GM12878 (cell line): ENCODE results near the gene SRRM3.

Experiments
- BMI1 ChIP-seq: fragments of 450-650 bp; IDR thresholded peaks from 2 replicates; pipeline ENCODE4 v1.6.1; 2016; ENCODE audit warnings: mild to moderate bottlenecking, moderate library complexity, borderline replicate concordance
- BRCA1 ChIP-seq: IDR thresholded peaks from 2 replicates; pipeline ENCODE4 v1.6.1; 2011; ENCODE audit warnings: low read depth, low read length, improper control_type of control experiment
- CREM ChIP-seq: IDR thresholded peaks from 2 replicates; pipeline ENCODE4 v1.6.1; 2014; ENCODE audit warnings: antibody characterized with exemption, low read depth
- EGR1 ChIP-seq, 2 experiments: IDR thresholded peaks; 1 replicate in 1 of 2; 2 replicates in 1 of 2; pipeline ENCODE4 v1.6.1; 2011 to 2012; ENCODE audit warnings: low read depth in 2 of 2, low read length in 2 of 2, borderline replicate concordance in 1 of 2, mild to moderate bottlenecking in 1 of 2, moderate library complexity in 1 of 2
- EZH2 ChIP-seq: IDR thresholded peaks from 2 replicates; pipeline ENCODE4 v1.6.1; 2012; ENCODE audit warnings: low read depth, mild to moderate bottlenecking, control low read depth, inconsistent platforms, low read length, borderline replicate concordance; ENCODE audit not compliant: control insufficient read depth
- POLR2A ChIP-seq: IDR thresholded peaks from 2 replicates; pipeline ENCODE4 v1.6.1; 2011; ENCODE audit warnings: low read depth, mild to moderate bottlenecking, low read length
- SREBF2 ChIP-seq: IDR thresholded peaks from 2 replicates; pipeline ENCODE4 v1.6.1; 2012; ENCODE audit warnings: mild to moderate bottlenecking, low read length
- ZSCAN29 ChIP-seq: fragments of 450-650 bp; IDR thresholded peaks from 2 replicates; pipeline ENCODE4 v1.6.1; 2017; ENCODE audit warnings: mild to moderate bottlenecking, moderate library complexity
- TF ChIP-seq, protein P1 (sequence below): IDR thresholded peaks from 2 replicates; pipeline ENCODE4 v1.6.1; 2012; ENCODE audit warnings: improper control_type of control experiment, low read depth, low read length; ENCODE audit not compliant: insufficient replicate concordance
- TF ChIP-seq, protein P2 (sequence below), 3 experiments: IDR thresholded peaks in 2 of 3; conservative IDR thresholded peaks in 1 of 3; 2 replicates each; pipeline ENCODE4 v1.5.1; 2011; ENCODE audit warnings: low read depth in 3 of 3, low read length in 3 of 3, mild to moderate bottlenecking in 3 of 3, control low read depth in 2 of 3, moderate library complexity in 2 of 3, inconsistent platforms in 1 of 3, mixed read lengths in 1 of 3; ENCODE audit not compliant: control insufficient read depth in 2 of 3, insufficient read depth in 1 of 3; ENCODE audit errors: extremely low read depth in 1 of 3
- TF ChIP-seq, protein P3 (sequence below): IDR thresholded peaks from 2 replicates; pipeline ENCODE4 v1.6.1; 2011; ENCODE audit warnings: low read depth, mild to moderate bottlenecking, low read length, moderate library complexity, borderline replicate concordance; ENCODE audit errors: extremely low read depth
- TF ChIP-seq, protein P4 (sequence below): IDR thresholded peaks from 2 replicates; pipeline ENCODE4 v1.6.1; 2012; ENCODE audit warnings: low read depth, low read length, improper control_type of control experiment
- TF ChIP-seq, protein P5 (sequence below): fragments of 450-650 bp; IDR thresholded peaks from 2 replicates; pipeline ENCODE4 v1.6.1; 2017; ENCODE audit warnings: mild to moderate bottlenecking

DNA sequence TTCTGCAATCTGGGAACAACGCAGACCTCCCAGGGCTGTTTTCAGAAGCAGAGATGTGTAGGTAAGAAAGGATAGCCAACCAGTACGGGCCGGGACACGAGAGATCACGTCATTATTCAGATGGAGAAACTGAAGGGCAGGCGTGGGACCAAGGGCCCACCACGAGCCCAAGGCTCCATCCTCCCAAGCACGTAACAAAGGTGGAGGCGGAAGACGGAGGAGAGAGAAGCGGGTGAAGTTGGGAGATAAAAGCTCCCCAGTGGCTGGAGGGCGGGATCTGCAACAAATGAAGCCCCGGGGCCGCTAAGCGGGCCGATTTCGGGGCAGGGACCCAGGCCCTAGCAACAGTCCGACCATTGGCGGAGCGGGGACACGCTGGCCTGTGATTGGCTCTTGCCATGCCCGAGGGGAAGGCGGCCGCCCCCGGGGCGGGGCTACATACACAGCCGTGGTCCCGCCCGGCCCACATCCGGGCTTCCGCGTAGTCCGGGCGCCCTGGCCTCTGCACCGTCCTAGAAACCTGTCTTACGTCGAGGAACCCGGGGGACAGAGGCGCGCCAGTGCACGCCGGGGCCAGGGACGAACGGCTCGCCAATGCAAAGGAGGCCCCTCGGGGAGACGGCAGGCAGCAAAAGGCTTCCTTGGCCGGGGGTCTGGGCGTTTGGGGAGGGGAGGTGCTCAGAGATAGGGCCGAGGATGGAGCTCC lies 116.2 kb downstream of the SRRM3 start:
- TF ChIP-seq POLR2A (peak; percentile 85), EZH2 (no peak), BMI1 (no peak), CREM (peak; percentile 46; the same call in 1 of the 2 replicates), SREBF2 (no peak), EGR1 (IDR thresholded peaks at IDR 0.05; ENCODE audit: borderline replicate concordance in 1 of 2, low read depth in 2 of 2, low read length in 2 of 2) (no peak), ZSCAN29 (no peak), BRCA1 (no peak)
- TF ChIP-seq, protein P1, sequence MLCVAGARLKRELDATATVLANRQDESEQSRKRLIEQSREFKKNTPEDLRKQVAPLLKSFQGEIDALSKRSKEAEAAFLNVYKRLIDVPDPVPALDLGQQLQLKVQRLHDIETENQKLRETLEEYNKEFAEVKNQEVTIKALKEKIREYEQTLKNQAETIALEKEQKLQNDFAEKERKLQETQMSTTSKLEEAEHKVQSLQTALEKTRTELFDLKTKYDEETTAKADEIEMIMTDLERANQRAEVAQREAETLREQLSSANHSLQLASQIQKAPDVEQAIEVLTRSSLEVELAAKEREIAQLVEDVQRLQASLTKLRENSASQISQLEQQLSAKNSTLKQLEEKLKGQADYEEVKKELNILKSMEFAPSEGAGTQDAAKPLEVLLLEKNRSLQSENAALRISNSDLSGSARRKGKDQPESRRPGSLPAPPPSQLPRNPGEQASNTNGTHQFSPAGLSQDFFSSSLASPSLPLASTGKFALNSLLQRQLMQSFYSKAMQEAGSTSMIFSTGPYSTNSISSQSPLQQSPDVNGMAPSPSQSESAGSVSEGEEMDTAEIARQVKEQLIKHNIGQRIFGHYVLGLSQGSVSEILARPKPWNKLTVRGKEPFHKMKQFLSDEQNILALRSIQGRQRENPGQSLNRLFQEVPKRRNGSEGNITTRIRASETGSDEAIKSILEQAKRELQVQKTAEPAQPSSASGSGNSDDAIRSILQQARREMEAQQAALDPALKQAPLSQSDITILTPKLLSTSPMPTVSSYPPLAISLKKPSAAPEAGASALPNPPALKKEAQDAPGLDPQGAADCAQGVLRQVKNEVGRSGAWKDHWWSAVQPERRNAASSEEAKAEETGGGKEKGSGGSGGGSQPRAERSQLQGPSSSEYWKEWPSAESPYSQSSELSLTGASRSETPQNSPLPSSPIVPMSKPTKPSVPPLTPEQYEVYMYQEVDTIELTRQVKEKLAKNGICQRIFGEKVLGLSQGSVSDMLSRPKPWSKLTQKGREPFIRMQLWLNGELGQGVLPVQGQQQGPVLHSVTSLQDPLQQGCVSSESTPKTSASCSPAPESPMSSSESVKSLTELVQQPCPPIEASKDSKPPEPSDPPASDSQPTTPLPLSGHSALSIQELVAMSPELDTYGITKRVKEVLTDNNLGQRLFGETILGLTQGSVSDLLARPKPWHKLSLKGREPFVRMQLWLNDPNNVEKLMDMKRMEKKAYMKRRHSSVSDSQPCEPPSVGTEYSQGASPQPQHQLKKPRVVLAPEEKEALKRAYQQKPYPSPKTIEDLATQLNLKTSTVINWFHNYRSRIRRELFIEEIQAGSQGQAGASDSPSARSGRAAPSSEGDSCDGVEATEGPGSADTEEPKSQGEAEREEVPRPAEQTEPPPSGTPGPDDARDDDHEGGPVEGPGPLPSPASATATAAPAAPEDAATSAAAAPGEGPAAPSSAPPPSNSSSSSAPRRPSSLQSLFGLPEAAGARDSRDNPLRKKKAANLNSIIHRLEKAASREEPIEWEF = no peak
- TF ChIP-seq, protein P2, sequence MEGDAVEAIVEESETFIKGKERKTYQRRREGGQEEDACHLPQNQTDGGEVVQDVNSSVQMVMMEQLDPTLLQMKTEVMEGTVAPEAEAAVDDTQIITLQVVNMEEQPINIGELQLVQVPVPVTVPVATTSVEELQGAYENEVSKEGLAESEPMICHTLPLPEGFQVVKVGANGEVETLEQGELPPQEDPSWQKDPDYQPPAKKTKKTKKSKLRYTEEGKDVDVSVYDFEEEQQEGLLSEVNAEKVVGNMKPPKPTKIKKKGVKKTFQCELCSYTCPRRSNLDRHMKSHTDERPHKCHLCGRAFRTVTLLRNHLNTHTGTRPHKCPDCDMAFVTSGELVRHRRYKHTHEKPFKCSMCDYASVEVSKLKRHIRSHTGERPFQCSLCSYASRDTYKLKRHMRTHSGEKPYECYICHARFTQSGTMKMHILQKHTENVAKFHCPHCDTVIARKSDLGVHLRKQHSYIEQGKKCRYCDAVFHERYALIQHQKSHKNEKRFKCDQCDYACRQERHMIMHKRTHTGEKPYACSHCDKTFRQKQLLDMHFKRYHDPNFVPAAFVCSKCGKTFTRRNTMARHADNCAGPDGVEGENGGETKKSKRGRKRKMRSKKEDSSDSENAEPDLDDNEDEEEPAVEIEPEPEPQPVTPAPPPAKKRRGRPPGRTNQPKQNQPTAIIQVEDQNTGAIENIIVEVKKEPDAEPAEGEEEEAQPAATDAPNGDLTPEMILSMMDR (IDR thresholded peaks at IDR 0.05 in 2 of 3, conservative IDR thresholded peaks at IDR 0.05 in 1 of 3; ENCODE audit: control insufficient read depth in 2 of 3, extremely low read depth in 1 of 3, insufficient read depth in 1 of 3, low read depth in 3 of 3, low read length in 3 of 3) = no peak
- TF ChIP-seq, protein P3, sequence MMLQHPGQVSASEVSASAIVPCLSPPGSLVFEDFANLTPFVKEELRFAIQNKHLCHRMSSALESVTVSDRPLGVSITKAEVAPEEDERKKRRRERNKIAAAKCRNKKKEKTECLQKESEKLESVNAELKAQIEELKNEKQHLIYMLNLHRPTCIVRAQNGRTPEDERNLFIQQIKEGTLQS = no peak
- TF ChIP-seq, protein P4, sequence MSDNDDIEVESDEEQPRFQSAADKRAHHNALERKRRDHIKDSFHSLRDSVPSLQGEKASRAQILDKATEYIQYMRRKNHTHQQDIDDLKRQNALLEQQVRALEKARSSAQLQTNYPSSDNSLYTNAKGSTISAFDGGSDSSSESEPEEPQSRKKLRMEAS = no peak
- TF ChIP-seq, protein P5, sequence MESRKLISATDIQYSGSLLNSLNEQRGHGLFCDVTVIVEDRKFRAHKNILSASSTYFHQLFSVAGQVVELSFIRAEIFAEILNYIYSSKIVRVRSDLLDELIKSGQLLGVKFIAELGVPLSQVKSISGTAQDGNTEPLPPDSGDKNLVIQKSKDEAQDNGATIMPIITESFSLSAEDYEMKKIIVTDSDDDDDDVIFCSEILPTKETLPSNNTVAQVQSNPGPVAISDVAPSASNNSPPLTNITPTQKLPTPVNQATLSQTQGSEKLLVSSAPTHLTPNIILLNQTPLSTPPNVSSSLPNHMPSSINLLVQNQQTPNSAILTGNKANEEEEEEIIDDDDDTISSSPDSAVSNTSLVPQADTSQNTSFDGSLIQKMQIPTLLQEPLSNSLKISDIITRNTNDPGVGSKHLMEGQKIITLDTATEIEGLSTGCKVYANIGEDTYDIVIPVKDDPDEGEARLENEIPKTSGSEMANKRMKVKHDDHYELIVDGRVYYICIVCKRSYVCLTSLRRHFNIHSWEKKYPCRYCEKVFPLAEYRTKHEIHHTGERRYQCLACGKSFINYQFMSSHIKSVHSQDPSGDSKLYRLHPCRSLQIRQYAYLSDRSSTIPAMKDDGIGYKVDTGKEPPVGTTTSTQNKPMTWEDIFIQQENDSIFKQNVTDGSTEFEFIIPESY = no peak
